ENCODE results near the gene NAB2.
"Not testable (repeated sequence)": the region's sequence is repeated elsewhere in the genome, so short reads cannot be mapped to it uniquely, and the experiment has no call there.

NAB2 gene

DNA sequence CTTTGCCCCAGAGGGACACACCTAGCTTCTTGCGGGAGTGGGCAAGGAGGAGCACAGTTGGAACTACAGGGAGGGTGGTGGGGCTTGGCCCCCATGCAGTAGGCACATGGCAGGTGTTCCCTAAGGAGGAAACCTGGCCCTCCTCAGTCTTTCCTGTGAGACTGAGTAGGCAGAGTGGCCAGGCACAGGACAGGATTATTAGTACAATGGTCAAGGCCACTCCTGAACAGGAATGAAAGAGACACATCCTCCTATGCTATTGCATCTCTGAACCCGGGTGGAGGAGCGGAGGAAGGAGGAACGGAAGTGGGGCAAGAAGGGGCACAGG lies 39.8 kb upstream of the NAB2 start:
- Histone ChIP-seq H3K79me1 (ENCODE audit: low read length) (no peaks in the 10 kb centered on the region), H3K4ac (ENCODE audit: low read depth, low read length) (no peak overlapping the region), H3K18ac (ENCODE audit: low read length) (no peak overlapping the region), H2BK5ac (ENCODE audit: low read length) (no peak overlapping the region), H3K23ac (ENCODE audit: low read length) (no peak overlapping the region), H2AK5ac (ENCODE audit: low read length) (no peak overlapping the region), H3K4me1 (ENCODE audit: control insufficient read depth, low read depth, low read length) (no peaks in the 10 kb centered on the region), H3K27me3 (ENCODE audit: insufficient read depth, low read length, poor library complexity) (peaks cover 2% of the 10 kb centered on the region), H4K5ac (ENCODE audit: low read length) (no peak overlapping the region), H3K79me2 (ENCODE audit: control insufficient read depth, insufficient read depth, low read length) (no peaks in the 10 kb centered on the region), H4K8ac (ENCODE audit: low read depth, low read length) (no peak overlapping the region), H2BK120ac (ENCODE audit: low read depth, low read length) (no peak overlapping the region), H3K9ac (ENCODE audit: low read length) (no peak overlapping the region), H3K4me2 (ENCODE audit: low read length) (no peak overlapping the region), H3K4me3 (ENCODE audit: low read length) (no peak overlapping the region), H2BK15ac (replicated peaks; ENCODE audit: low read depth) (no peak overlapping the region), H3K27ac (ENCODE audit: low read depth, low read length) (no peak overlapping the region), H3K56ac (ENCODE audit: low read length) (no peak overlapping the region), H3K36me3 (ENCODE audit: control insufficient read depth, insufficient read depth, low read length) (no peaks in the 10 kb centered on the region)
- no peak for DNase-seq
- no CpG with 5 or more reads among the region's 4 CpGs for WGBS (ENCODE audit: extremely low coverage, insufficient coverage, low lambda C conversion rate)

GRCh38 chr12:57049890-57050289 lies 39.0 kb upstream of the NAB2 start, which contains the start of gene MYO1A:
TSS of gene MYO1A (minus strand) at chr12:57050129. CDS start at chr12:57048323, 1,806 bp downstream.
- no CpG with 5 or more reads among the region's 2 CpGs for WGBS (ENCODE audit: extremely low coverage, insufficient coverage, low lambda C conversion rate)
- no peaks in the 10 kb centered on the region for H3K79me1 ChIP-seq (ENCODE audit: low read length)
- no peak within 1 kb of the TSS for H4K5ac ChIP-seq (ENCODE audit: low read length)
- no peak within 1 kb of the TSS for H2BK5ac ChIP-seq (ENCODE audit: low read length)
- no peak within 1 kb of the TSS for H3K56ac ChIP-seq (ENCODE audit: low read length)
- H3K4ac ChIP-seq (ENCODE audit: low read depth, low read length): no peak within 1 kb of the TSS
- no peak within 1 kb of the TSS for H2BK120ac ChIP-seq (ENCODE audit: low read depth, low read length)
- H3K36me3 ChIP-seq (ENCODE audit: control insufficient read depth, insufficient read depth, low read length): no peaks in the 10 kb centered on the region
- no peak within 1 kb of the TSS for H3K4me3 ChIP-seq (ENCODE audit: low read length)
- no peak within 1 kb of the TSS for H3K18ac ChIP-seq (ENCODE audit: low read length)
- H3K27me3 ChIP-seq (ENCODE audit: insufficient read depth, low read length, poor library complexity): peaks cover 2% of the 10 kb centered on the region
- H3K9ac ChIP-seq (ENCODE audit: low read length): no peak within 1 kb of the TSS
- H3K27ac ChIP-seq (ENCODE audit: low read depth, low read length): no peak within 1 kb of the TSS
- H3K23ac ChIP-seq (ENCODE audit: low read length): no peak within 1 kb of the TSS
- no peak within 1 kb of the TSS for H2BK15ac ChIP-seq (replicated peaks; ENCODE audit: low read depth)
- H3K79me2 ChIP-seq (ENCODE audit: control insufficient read depth, insufficient read depth, low read length): no peaks in the 10 kb centered on the region
- H4K8ac ChIP-seq (ENCODE audit: low read depth, low read length): no peak within 1 kb of the TSS
- DNase-seq: peak; percentile 33
- H2AK5ac ChIP-seq (ENCODE audit: low read length): no peak within 1 kb of the TSS
- H3K4me1 ChIP-seq (ENCODE audit: control insufficient read depth, low read depth, low read length): no peaks in the 10 kb centered on the region
- H3K4me2 ChIP-seq (ENCODE audit: low read length): no peak within 1 kb of the TSS

DNA sequence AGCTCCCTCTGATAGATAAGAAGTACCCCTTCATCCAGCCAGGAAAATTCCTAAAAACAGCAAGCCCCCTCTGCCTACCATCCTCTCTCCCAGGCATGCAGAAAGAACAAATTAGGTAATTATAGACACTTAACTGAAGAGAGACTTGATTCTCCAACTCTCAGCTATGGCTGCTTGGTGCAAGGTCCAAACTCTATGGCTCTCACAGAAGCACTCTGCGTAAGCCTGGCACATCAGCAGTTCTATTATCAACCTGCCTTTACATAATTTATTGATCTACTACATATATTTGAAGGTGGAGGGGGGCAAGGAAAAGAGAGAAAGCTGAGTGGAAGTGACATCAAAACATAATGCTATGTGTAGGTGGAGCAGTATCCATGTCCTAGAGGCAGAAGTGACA lies 37.9 kb upstream of the NAB2 start:
- Histone ChIP-seq H3K36me3 (ENCODE audit: control insufficient read depth, insufficient read depth, low read length) (no peaks in the 10 kb centered on the region), H3K4me3 (ENCODE audit: low read length) (no peak overlapping the region), H3K79me1 (ENCODE audit: low read length) (no peaks in the 10 kb centered on the region), H2BK5ac (ENCODE audit: low read length) (no peak overlapping the region), H3K9ac (ENCODE audit: low read length) (no peak overlapping the region), H4K8ac (ENCODE audit: low read depth, low read length) (no peak overlapping the region), H2BK15ac (replicated peaks; ENCODE audit: low read depth) (no peak overlapping the region), H3K79me2 (ENCODE audit: control insufficient read depth, insufficient read depth, low read length) (no peaks in the 10 kb centered on the region), H3K4ac (ENCODE audit: low read depth, low read length) (no peak overlapping the region), H3K27me3 (ENCODE audit: insufficient read depth, low read length, poor library complexity) (peaks cover 2% of the 10 kb centered on the region), H2AK5ac (ENCODE audit: low read length) (no peak overlapping the region), H3K4me1 (ENCODE audit: control insufficient read depth, low read depth, low read length) (no peaks in the 10 kb centered on the region), H3K56ac (ENCODE audit: low read length) (no peak overlapping the region), H3K23ac (ENCODE audit: low read length) (no peak overlapping the region), H4K5ac (ENCODE audit: low read length) (no peak overlapping the region), H3K27ac (ENCODE audit: low read depth, low read length) (no peak overlapping the region), H2BK120ac (ENCODE audit: low read depth, low read length) (no peak overlapping the region), H3K18ac (ENCODE audit: low read length) (no peak overlapping the region), H3K4me2 (ENCODE audit: low read length) (no peak overlapping the region)
- no peak for DNase-seq
- WGBS (ENCODE audit: extremely low coverage, insufficient coverage, low lambda C conversion rate): no CpG with 5 or more reads among the region's 1 CpG

GRCh38 chr12:57053146-57053545 lies 35.8 kb upstream of the NAB2 start:
- not testable (repeated sequence) for H3K36me3 ChIP-seq (ENCODE audit: control insufficient read depth, insufficient read depth, low read length); H3K9ac ChIP-seq (ENCODE audit: low read length); H3K79me1 ChIP-seq (ENCODE audit: low read length); H4K8ac ChIP-seq (ENCODE audit: low read depth, low read length); H2BK120ac ChIP-seq (ENCODE audit: low read depth, low read length); H4K5ac ChIP-seq (ENCODE audit: low read length); H3K4me3 ChIP-seq (ENCODE audit: low read length); H3K56ac ChIP-seq (ENCODE audit: low read length); H3K4me2 ChIP-seq (ENCODE audit: low read length); DNase-seq; H3K27ac ChIP-seq (ENCODE audit: low read depth, low read length); H3K27me3 ChIP-seq (ENCODE audit: insufficient read depth, low read length, poor library complexity); H3K23ac ChIP-seq (ENCODE audit: low read length); H3K79me2 ChIP-seq (ENCODE audit: control insufficient read depth, insufficient read depth, low read length); H3K4me1 ChIP-seq (ENCODE audit: control insufficient read depth, low read depth, low read length); H2AK5ac ChIP-seq (ENCODE audit: low read length); H3K4ac ChIP-seq (ENCODE audit: low read depth, low read length); H3K18ac ChIP-seq (ENCODE audit: low read length); H2BK5ac ChIP-seq (ENCODE audit: low read length); H2BK15ac ChIP-seq (replicated peaks; ENCODE audit: low read depth)
- no CpG with 5 or more reads among the region's 4 CpGs for WGBS (ENCODE audit: extremely low coverage, insufficient coverage, low lambda C conversion rate)

- not testable (repeated sequence) for H4K5ac ChIP-seq (ENCODE audit: low read length); H2AK5ac ChIP-seq (ENCODE audit: low read length); H3K79me1 ChIP-seq (ENCODE audit: low read length); H3K4me1 ChIP-seq (ENCODE audit: control insufficient read depth, low read depth, low read length); H3K4ac ChIP-seq (ENCODE audit: low read depth, low read length); H2BK120ac ChIP-seq (ENCODE audit: low read depth, low read length); H3K23ac ChIP-seq (ENCODE audit: low read length); H3K36me3 ChIP-seq (ENCODE audit: control insufficient read depth, insufficient read depth, low read length); H3K4me2 ChIP-seq (ENCODE audit: low read length); H2BK5ac ChIP-seq (ENCODE audit: low read length); H3K4me3 ChIP-seq (ENCODE audit: low read length); H2BK15ac ChIP-seq (replicated peaks; ENCODE audit: low read depth); H4K8ac ChIP-seq (ENCODE audit: low read depth, low read length); H3K9ac ChIP-seq (ENCODE audit: low read length); H3K27ac ChIP-seq (ENCODE audit: low read depth, low read length); H3K79me2 ChIP-seq (ENCODE audit: control insufficient read depth, insufficient read depth, low read length); H3K56ac ChIP-seq (ENCODE audit: low read length); H3K18ac ChIP-seq (ENCODE audit: low read length); H3K27me3 ChIP-seq (ENCODE audit: insufficient read depth, low read length, poor library complexity); DNase-seq
- WGBS (ENCODE audit: extremely low coverage, insufficient coverage, low lambda C conversion rate): no CpG with 5 or more reads among the region's 4 CpGs
These were observed 35.0 kb upstream of the NAB2 start for GRCh38 chr12:57053901-57054300.

- no CpG with 5 or more reads among the region's 3 CpGs for WGBS (ENCODE audit: extremely low coverage, insufficient coverage, low lambda C conversion rate)
These were observed 33.1 kb upstream of the NAB2 start for GRCh38 chr12:57055824-57056223.

More at GRCh38 chr12:57055824-57056223, 33.1 kb upstream of the NAB2 start:
- no peaks in the 10 kb centered on the region for H3K27me3 ChIP-seq (ENCODE audit: insufficient read depth, low read length, poor library complexity)
- no peaks in the 10 kb centered on the region for H3K79me2 ChIP-seq (ENCODE audit: control insufficient read depth, insufficient read depth, low read length)
- H3K4me1 ChIP-seq (ENCODE audit: control insufficient read depth, low read depth, low read length): no peaks in the 10 kb centered on the region
- H3K9ac ChIP-seq (ENCODE audit: low read length): no peak overlapping the region
- H3K27ac ChIP-seq (ENCODE audit: low read depth, low read length): no peak overlapping the region
- H2BK15ac ChIP-seq (replicated peaks; ENCODE audit: low read depth): no peak overlapping the region
- no peak overlapping the region for H3K4me3 ChIP-seq (ENCODE audit: low read length)
- H3K23ac ChIP-seq (ENCODE audit: low read length): no peak overlapping the region
- peaks cover 14% of the 10 kb centered on the region for H3K36me3 ChIP-seq (ENCODE audit: control insufficient read depth, insufficient read depth, low read length)
- no peak overlapping the region for H4K5ac ChIP-seq (ENCODE audit: low read length)
- no peak overlapping the region for H3K18ac ChIP-seq (ENCODE audit: low read length)
- no peak overlapping the region for H4K8ac ChIP-seq (ENCODE audit: low read depth, low read length)
- no peaks in the 10 kb centered on the region for H3K79me1 ChIP-seq (ENCODE audit: low read length)
- H2BK5ac ChIP-seq (ENCODE audit: low read length): no peak overlapping the region
- no peak overlapping the region for H3K4me2 ChIP-seq (ENCODE audit: low read length)
- DNase-seq: no peak
- no peak overlapping the region for H2BK120ac ChIP-seq (ENCODE audit: low read depth, low read length)
- H2AK5ac ChIP-seq (ENCODE audit: low read length): no peak overlapping the region
- H3K56ac ChIP-seq (ENCODE audit: low read length): no peak overlapping the region
- H3K4ac ChIP-seq (ENCODE audit: low read depth, low read length): no peak overlapping the region
